Neural crest cell (in vitro differentiated cells): ENCODE measurements around the gene HOPX. TPM values are rescaled to one million over a fixed set of nuclear protein-coding genes. Genes with fewer than 3 reads are reported as not detected.

Experiments used
- DNase-seq: peaks from one replicate; pipeline ENCODE4 v3.0.0; 2021; ENCODE audit warnings: low read depth, mixed read lengths, low spot score
- H3K27ac Mint-ChIP-seq: one replicate; pipeline ENCODE4 v1.8.0; 2021; ENCODE audit warnings: mild to moderate bottlenecking, mixed read lengths; ENCODE audit not compliant: unreplicated experiment
- H3K27me3 Mint-ChIP-seq: 2 replicates; pipeline ENCODE4 v1.8.0; 2021; ENCODE audit warnings: low read depth, mild to moderate bottlenecking, mixed read lengths
- H3K36me3 Mint-ChIP-seq: 2 replicates; pipeline ENCODE4 v1.8.0; 2021; ENCODE audit warnings: low read depth, mild to moderate bottlenecking, mixed read lengths
- H3K4me1 Mint-ChIP-seq: 2 replicates; pipeline ENCODE4 v1.8.0; 2021; ENCODE audit warnings: mixed read lengths
- H3K4me3 Mint-ChIP-seq: one replicate; pipeline ENCODE4 v1.8.0; 2021; ENCODE audit warnings: mild to moderate bottlenecking, mixed read lengths
- H3K9me3 Mint-ChIP-seq: 2 replicates; pipeline ENCODE4 v1.8.0; 2021; ENCODE audit warnings: mixed read lengths
- CTCF ChIP-seq: fragments of 200-600 bp; sonication (generic); conservative IDR thresholded peaks from 2 replicates; pipeline ENCODE4 v1.5.0; 2021; ENCODE audit warnings: antibody characterized with exemption, mild to moderate bottlenecking
- total RNA-seq: library from RNA; stranded (reverse); gene quantifications from 2 replicates; pipeline ENCODE4 v1.2.1, GENCODE V29; 2021

HOPX gene
- total RNA-seq, 1 donor from 2014 or later, result not detected

- Mint-ChIP-seq H3K27me3 (no peaks in the 10 kb centered on the region), H3K36me3 (no peaks in the 10 kb centered on the region), H3K4me3 (no peak overlapping the region), H3K4me1 (no peaks in the 10 kb centered on the region), H3K27ac (no peak overlapping the region), H3K9me3 (no peaks in the 10 kb centered on the region)
- TF ChIP-seq CTCF, result no peak
- no peak for DNase-seq
Observed at GRCh38 chr4:56723201-56723605, 42.1 kb upstream of the HOPX start.

GRCh38 chr4:56708146-56708545 is 27.1 kb upstream of the HOPX start:
- no peak for TF ChIP-seq CTCF
- Mint-ChIP-seq H3K9me3 (no peaks in the 10 kb centered on the region), H3K4me3 (no peak overlapping the region), H3K4me1 (no peaks in the 10 kb centered on the region), H3K36me3 (no peaks in the 10 kb centered on the region), H3K27ac (no peak overlapping the region), H3K27me3 (peaks cover 3% of the 10 kb centered on the region)
- DNase-seq, result no peak

- TF ChIP-seq CTCF, result no peak
- no peaks in the 10 kb centered on the region for H3K9me3 Mint-ChIP-seq
- H3K4me3 Mint-ChIP-seq, result no peak overlapping the region
- H3K27me3 Mint-ChIP-seq, result peaks cover 3% of the 10 kb centered on the region
- no peak for DNase-seq
- no peak overlapping the region for H3K27ac Mint-ChIP-seq
- no peaks in the 10 kb centered on the region for H3K36me3 Mint-ChIP-seq
- no peaks in the 10 kb centered on the region for H3K4me1 Mint-ChIP-seq
Observed at GRCh38 chr4:56705966-56706365, 24.9 kb upstream of the HOPX start.

GRCh38 chr4:56705334-56705733 is 24.2 kb upstream of the HOPX start:
- Mint-ChIP-seq H3K27ac (no peak overlapping the region), H3K27me3 (peaks cover 3% of the 10 kb centered on the region), H3K36me3 (no peaks in the 10 kb centered on the region), H3K4me1 (no peaks in the 10 kb centered on the region), H3K9me3 (no peaks in the 10 kb centered on the region), H3K4me3 (no peak overlapping the region)
- DNase-seq, result no peak
- TF ChIP-seq CTCF, result no peak

GRCh38 chr4:56704089-56704871 is 23.2 kb upstream of the HOPX start:
- Mint-ChIP-seq H3K9me3 (no peaks in the 10 kb centered on the region), H3K36me3 (no peaks in the 10 kb centered on the region), H3K27ac (no peak overlapping the region), H3K27me3 (peaks cover 3% of the 10 kb centered on the region), H3K4me3 (no peak overlapping the region), H3K4me1 (no peaks in the 10 kb centered on the region)
- TF ChIP-seq CTCF, result no peak
- no peak for DNase-seq
